Heart left ventricle (tissue), 16 donors: ENCODE results near the gene TACSTD2. TPM values are rescaled to one million over a fixed set of nuclear protein-coding genes. Genes with fewer than 3 reads are reported as not detected.
A peak's percentile ranks its signal among the peaks of the same experiment; 100 is the strongest.
"Not testable (repeated sequence)": the region's sequence is repeated elsewhere in the genome, so short reads cannot be mapped to it uniquely, and the experiment has no call there.

Experiments
- ATAC-seq, 4 donors: fragments of 200-7000 bp; cut with Tn5 transposase; one replicate each; pipeline ENCODE4 v1.9.1; 2020 to 2022; ENCODE audit warnings: moderate library complexity in 4 of 4, mild to moderate bottlenecking in 3 of 4, moderate number of reproducible peaks in 1 of 4
- DNase-seq, 5 donors: peaks; one replicate each; pipeline ENCODE4 v3.0.0-alpha.2; 2020
- H3K27ac ChIP-seq, 12 donors: fragments of 200-600 bp; sonication (generic) in 4 of 12; one replicate each; pipeline versions ENCODE4 v1.5.0 to v1.8.0; 2016 to 2022; ENCODE audit warnings: mild to moderate bottlenecking in 2 of 12
- H3K27me3 ChIP-seq, 9 donors: fragments of 200-600 bp; sonication (generic) in 2 of 9; one replicate each; pipeline versions ENCODE4 v1.5.1 to v1.8.0; 2016 to 2022; ENCODE audit warnings: mild to moderate bottlenecking in 3 of 9
- H3K36me3 ChIP-seq, 9 donors: fragments of 200-600 bp; sonication (generic) in 2 of 9; one replicate each; pipeline versions ENCODE4 v1.5.0 to v1.8.0; 2018 to 2022; ENCODE audit warnings: mild to moderate bottlenecking in 2 of 9
- H3K4me1 ChIP-seq, 12 donors: fragments of 200-600 bp; sonication (generic) in 4 of 12; one replicate each; pipeline versions ENCODE4 v1.5.0 to v1.8.0; 2016 to 2022; ENCODE audit warnings: mild to moderate bottlenecking in 3 of 12
- H3K4me3 ChIP-seq, 12 donors: fragments of 200-600 bp; sonication (generic) in 4 of 12; one replicate each; pipeline versions ENCODE4 v1.5.0 to v1.8.0; 2017 to 2022; ENCODE audit warnings: mild to moderate bottlenecking in 9 of 12, moderate library complexity in 4 of 12
- H3K9me3 ChIP-seq, 12 donors: fragments of 200-600 bp; sonication (generic) in 4 of 12; one replicate each; pipeline versions ENCODE4 v1.5.0 to v1.8.0; 2016 to 2022; ENCODE audit warnings: mild to moderate bottlenecking in 1 of 12
- POLR2A ChIP-seq, 2 donors: fragments of 450-650 bp; IDR thresholded peaks; one replicate each; pipeline ENCODE4 v1.6.1; 2017; ENCODE audit warnings: antibody characterized with exemption in 2 of 2, mild to moderate bottlenecking in 2 of 2, moderate library complexity in 2 of 2
- WGBS, 4 donors: extraction: QIAGEN DNeasy Blood & Tissue Kit in 2 of 4; methylation state at CpG; one replicate each; pipeline versions ENCODE4 v1.1.5 to v1.1.7; 2013 to 2018; 5-methylcytosine and 5-hydroxymethylcytosine counted together
- intact Hi-C, 10 donors: fragments of 100-400 bp; cut with DNase I; formaldehyde crosslinking; loops; one replicate each; pipeline versions ENCODE4 v1.11.1 to v1.14.2; 2022
- polyA plus RNA-seq, 2 donors: library from polyadenylated mRNA; stranded (reverse); fragments of 200-250 nt; gene quantifications; one replicate each; pipeline ENCODE4 v1.2.3, GENCODE V29; 2013
- total RNA-seq, 9 donors: library from RNA; depleted of rRNA in 2 of 9; stranded (reverse); fragments of >200 nt in 2 of 9; fragmentation: NEBNext Ultra II Directional in 3 of 9; extraction: Animal tissue kit (Norgen Biotek cat#: 25700) in 3 of 9; gene quantifications; one replicate each; pipeline versions ENCODE4 v1.1.0 to v1.2.4, GENCODE V29; 2016 to 2023
- TF ChIP-seq, protein P1 (sequence below), 12 donors: fragments of 200-600 bp; sonication (generic) in 4 of 12; IDR thresholded peaks; one replicate each; pipeline versions ENCODE4 v1.5.0 to v1.8.0; 2018 to 2022; ENCODE audit warnings: antibody characterized with exemption in 12 of 12, mild to moderate bottlenecking in 5 of 12
- donor health status: ischemic (EF 13 %, LVEDD 7.1; RV severe dilation, severe dysfunction).
- donor health status: healthy with polysubstance abuse.
- donor health status: DM: no; HTN: yes; CAD: no.
- donor health status: DM: no; HTN: no; CAD: no.
- donor health status: ischemic (EF 25% LVEDD 6.9; RV normal size, moderate dysfunction).
- donor health status: ischemic (EF 25% LVEDD 5.7; RV mildly dilated, moderate dysfunction).
- donor health status: healthy.
- donor health status: DM: yes; HTN: yes; CAD: no.
- donor health status: ischemic (EF 35%, LVEDD 5.7; RV mildly dilated, moderate dysfunction).
- donor health status: nonischemic (EF 11% LVEDD 7.7; RV severe dilation, severe dysfunction).
- donor health status: DM: yes; HTN: yes; CAD: no.
- donor health status: PGD.
- donor health status: ischemic (EF 29% LVEDD 5.4; RV normal size, mild dysfunction).
- donor health status: nonischemic (EF 23%, LVEDD 6.1; RV moderate dilation, normal function).

Gene TACSTD2
- total and polyA plus RNA-seq, 11 donors = 0.11 to 0.75 (median 0.15) TPM; not detected in 4

DNA sequence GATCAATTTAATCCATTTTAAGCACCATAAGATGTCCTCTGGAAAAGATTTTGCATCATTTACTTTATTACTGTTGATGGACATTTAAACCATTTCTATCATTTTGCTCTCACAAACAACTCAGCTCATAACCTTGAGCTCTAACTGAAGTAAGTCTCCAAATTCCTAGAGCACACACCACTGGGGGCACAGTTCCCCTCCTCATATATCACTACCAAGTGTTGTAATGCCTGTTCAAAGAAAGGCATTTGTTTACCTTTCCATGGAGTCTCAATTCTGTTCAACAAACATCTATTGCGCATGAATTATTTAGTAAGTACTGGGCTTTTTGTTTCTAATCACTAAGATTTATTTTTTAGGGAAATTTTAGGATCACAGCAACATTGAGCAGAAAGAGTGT, 21.7 kb downstream of the TACSTD2 start:
- DNase-seq (no peak), ATAC-seq (no peak)
- intact Hi-C loops = no loop called here
- H3K27ac ChIP-seq = no peak overlapping the region
- H3K4me3 ChIP-seq = no peak overlapping the region
- peaks cover 0 to 11% (median 0%) of the 10 kb centered on the region in 9 donors for H3K27me3 ChIP-seq
- H3K36me3 ChIP-seq = no peaks in the 10 kb centered on the region
- peaks cover 0 to 6% (median 0%) of the 10 kb centered on the region in 12 donors for H3K4me1 ChIP-seq
- no peak for TF ChIP-seq POLR2A (IDR thresholded peaks at IDR 0.05)
- TF ChIP-seq, protein P1, sequence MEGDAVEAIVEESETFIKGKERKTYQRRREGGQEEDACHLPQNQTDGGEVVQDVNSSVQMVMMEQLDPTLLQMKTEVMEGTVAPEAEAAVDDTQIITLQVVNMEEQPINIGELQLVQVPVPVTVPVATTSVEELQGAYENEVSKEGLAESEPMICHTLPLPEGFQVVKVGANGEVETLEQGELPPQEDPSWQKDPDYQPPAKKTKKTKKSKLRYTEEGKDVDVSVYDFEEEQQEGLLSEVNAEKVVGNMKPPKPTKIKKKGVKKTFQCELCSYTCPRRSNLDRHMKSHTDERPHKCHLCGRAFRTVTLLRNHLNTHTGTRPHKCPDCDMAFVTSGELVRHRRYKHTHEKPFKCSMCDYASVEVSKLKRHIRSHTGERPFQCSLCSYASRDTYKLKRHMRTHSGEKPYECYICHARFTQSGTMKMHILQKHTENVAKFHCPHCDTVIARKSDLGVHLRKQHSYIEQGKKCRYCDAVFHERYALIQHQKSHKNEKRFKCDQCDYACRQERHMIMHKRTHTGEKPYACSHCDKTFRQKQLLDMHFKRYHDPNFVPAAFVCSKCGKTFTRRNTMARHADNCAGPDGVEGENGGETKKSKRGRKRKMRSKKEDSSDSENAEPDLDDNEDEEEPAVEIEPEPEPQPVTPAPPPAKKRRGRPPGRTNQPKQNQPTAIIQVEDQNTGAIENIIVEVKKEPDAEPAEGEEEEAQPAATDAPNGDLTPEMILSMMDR (IDR thresholded peaks at IDR 0.05) = no peak
- WGBS, 4 donors = 95 to 100% (median 99%) methylated on average over 1 of the region's 1 CpG
- peaks cover 0 to 8% (median 0%) of the 10 kb centered on the region in 12 donors for H3K9me3 ChIP-seq

DNA sequence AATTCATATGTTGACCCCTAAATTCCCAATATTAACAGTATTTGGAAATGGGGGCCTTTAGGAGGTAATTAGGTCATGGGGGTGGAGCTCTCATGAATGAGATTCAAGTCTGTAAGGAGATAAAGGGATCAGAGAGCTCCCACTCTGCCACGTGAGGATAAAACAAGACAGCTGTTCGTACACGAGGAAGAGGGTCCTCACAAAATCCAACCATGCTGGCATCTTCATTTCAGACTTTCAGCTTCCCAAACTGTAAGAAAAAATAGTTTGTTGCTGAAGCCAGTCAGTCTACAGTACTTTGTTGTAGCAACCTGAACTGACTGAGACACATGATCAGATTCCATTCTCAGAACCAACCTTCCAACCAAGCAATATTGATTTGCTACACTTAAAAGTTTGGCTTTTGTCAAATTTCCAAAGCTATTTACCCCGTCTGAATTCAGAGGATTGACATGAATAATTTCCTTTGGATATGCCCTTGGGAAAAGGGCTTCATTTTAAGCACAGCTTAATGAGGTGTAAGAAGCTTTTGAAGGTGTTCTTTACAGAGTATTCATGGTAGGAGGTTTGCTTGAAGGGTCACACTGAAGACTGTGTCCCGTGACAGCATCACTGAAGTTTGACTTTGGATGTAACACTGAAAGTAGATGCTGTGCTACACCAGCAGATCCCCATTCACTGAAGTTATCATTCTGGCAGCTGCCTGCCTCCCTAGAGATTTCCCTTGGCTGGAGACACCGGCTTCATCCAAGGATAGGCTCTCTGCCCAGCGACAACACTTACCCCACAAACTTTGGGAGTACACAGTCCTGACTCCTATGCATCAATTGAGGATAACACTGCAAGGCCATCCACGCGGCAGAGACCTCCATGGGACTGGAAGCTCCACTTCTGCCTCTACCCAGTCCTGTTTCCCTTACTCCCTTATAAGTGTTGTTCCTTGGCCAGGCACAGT, 25.6 kb downstream of the TACSTD2 start:
- DNase-seq = peak in 1 of 5 donors; percentile 31
- Histone ChIP-seq H3K4me3 (no peak overlapping the region), H3K27ac (no peak overlapping the region), H3K27me3 (peaks cover 0 to 11% (median 0%) of the 10 kb centered on the region in 9 donors), H3K9me3 (no peaks in the 10 kb centered on the region), H3K4me1 (peaks cover 0 to 6% (median 0%) of the 10 kb centered on the region in 12 donors), H3K36me3 (no peaks in the 10 kb centered on the region)
- intact Hi-C loops = no loop called here
- no peak for TF ChIP-seq POLR2A (IDR thresholded peaks at IDR 0.05)
- TF ChIP-seq, protein P1 (IDR thresholded peaks at IDR 0.05) = no peak
- ATAC-seq = no peak
- 52 to 66% (median 61%) methylated on average over 8 to 9 of the region's 9 CpGs for WGBS, 4 donors

DNA sequence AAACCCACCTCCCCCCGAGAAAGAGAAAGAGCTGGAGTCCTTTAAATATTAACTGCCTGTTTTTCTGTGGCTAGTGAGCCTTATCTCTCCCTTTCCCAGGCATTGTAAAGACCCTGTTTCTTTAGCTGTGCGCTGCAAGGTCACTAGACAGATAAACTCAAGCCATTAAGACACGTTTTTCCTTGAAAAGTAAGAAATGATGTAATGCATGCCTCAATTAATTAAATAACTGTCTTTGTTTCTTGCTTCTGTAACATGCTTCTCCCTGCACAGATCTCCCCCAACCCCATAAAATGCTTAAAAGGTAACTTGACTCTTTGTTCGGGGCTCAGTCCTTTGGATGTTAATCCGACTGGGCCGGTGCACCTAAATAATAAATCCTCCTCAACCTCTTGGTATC, 27.8 kb downstream of the TACSTD2 start:
- 46 to 58% (median 52%) methylated on average over 6 of the region's 6 CpGs for WGBS, 4 donors
- not testable (repeated sequence) for H3K9me3 ChIP-seq, H3K27ac ChIP-seq, H3K4me3 ChIP-seq, H3K36me3 ChIP-seq, ATAC-seq, DNase-seq, H3K27me3 ChIP-seq
- peaks cover 0 to 17% (median 11%) of the 10 kb centered on the region in 12 donors for H3K4me1 ChIP-seq
- intact Hi-C loops = loop anchor here (5.0 to 10.0 kb wide), 6 partner anchors 37 to 1717 kb away; partner anchors contain the start of gene DAB1 (in 2 of the 10)

DNA sequence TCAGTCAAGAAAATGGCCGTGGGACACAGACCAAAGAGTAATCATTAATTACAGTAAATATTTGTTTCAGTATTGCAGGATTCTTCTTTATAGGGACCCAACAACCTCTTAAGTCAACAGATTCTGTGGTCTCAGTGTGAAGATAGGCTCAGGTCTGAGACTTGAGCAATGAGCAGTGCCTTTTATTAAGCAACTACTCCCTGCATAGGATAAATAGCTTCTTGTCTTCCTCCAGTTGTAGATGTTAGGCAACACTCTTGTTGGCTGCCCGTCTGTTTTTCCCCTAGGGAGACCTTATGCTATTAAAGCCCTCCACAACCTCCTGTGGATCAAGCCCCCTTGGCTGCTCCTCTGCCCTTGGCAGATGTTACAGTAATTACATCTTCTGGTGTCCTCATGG, 28.7 kb downstream of the TACSTD2 start:
- H3K27me3 ChIP-seq = peaks cover 0 to 6% (median 0%) of the 10 kb centered on the region in 9 donors
- H3K36me3 ChIP-seq = no peaks in the 10 kb centered on the region
- ATAC-seq (no peak), DNase-seq (no peak)
- WGBS, 4 donors = 90 to 95% (median 92%) methylated on average over 2 of the region's 2 CpGs
- intact Hi-C loops = loop anchor here (5.0 to 10.0 kb wide), 6 partner anchors 36 to 1716 kb away; partner anchors contain the start of gene DAB1 (in 2 of the 10)
- peaks cover 0 to 17% (median 11%) of the 10 kb centered on the region in 12 donors for H3K4me1 ChIP-seq
- no peaks in the 10 kb centered on the region for H3K9me3 ChIP-seq
- TF ChIP-seq, protein P1 (IDR thresholded peaks at IDR 0.05) = no peak
- no peak for TF ChIP-seq POLR2A (IDR thresholded peaks at IDR 0.05)
- no peak overlapping the region for H3K4me3 ChIP-seq
- no peak overlapping the region for H3K27ac ChIP-seq
